Smooth muscle cell of the brain vasculature (primary cell): ENCODE results near the gene PARVB.

ENCODE experiments used
- DNase-seq: peaks from one replicate; pipeline ENCODE4 v3.0.0-alpha.2; 2012; ENCODE audit warnings: low read depth, low spot score

The PARVB gene

GRCh38 chr22:44133161-44133560, 109.1 kb downstream of the PARVB start:
- DNase-seq, result no peak

GRCh38 chr22:44133901-44134571, 109.9 kb downstream of the PARVB start:
- peak; percentile 80 for DNase-seq

- DNase-seq, result no peak
Observed at GRCh38 chr22:44136112-44136511, 112.0 kb downstream of the PARVB start.

GRCh38 chr22:44136786-44137185, 112.7 kb downstream of the PARVB start:
- DNase-seq, result no peak

GRCh38 chr22:44137415-44137814, 113.3 kb downstream of the PARVB start:
- no peak for DNase-seq

- DNase-seq, result no peak
Observed at GRCh38 chr22:44139773-44140172, 115.7 kb downstream of the PARVB start.

GRCh38 chr22:44142421-44143104, 118.5 kb downstream of the PARVB start:
- no peak for DNase-seq

- no peak for DNase-seq
Observed at GRCh38 chr22:44143105-44143474, 119.0 kb downstream of the PARVB start.

GRCh38 chr22:44143579-44143978, 119.5 kb downstream of the PARVB start:
- DNase-seq, result no peak

GRCh38 chr22:44144046-44144569, 120.0 kb downstream of the PARVB start:
- no peak for DNase-seq

- DNase-seq, result no peak
Observed at GRCh38 chr22:44145544-44145943, 121.4 kb downstream of the PARVB start.

- DNase-seq, result no peak
Observed at GRCh38 chr22:44146088-44146861, 122.2 kb downstream of the PARVB start.

- no peak for DNase-seq
Observed at GRCh38 chr22:44147008-44147645, 123.0 kb downstream of the PARVB start.

- DNase-seq, result no peak
Observed at GRCh38 chr22:44147821-44148574, 123.9 kb downstream of the PARVB start.

GRCh38 chr22:44151676-44152075, 127.6 kb downstream of the PARVB start:
- DNase-seq, result no peak

GRCh38 chr22:44153710-44154109, 129.6 kb downstream of the PARVB start:
- DNase-seq, result no peak

- no peak for DNase-seq
Observed at GRCh38 chr22:44154436-44154942, 130.4 kb downstream of the PARVB start.

GRCh38 chr22:44155115-44155514, 131.0 kb downstream of the PARVB start:
- DNase-seq, result no peak

GRCh38 chr22:44157916-44158618, 134.0 kb downstream of the PARVB start:
- DNase-seq, result no peak

GRCh38 chr22:44158816-44159215, 134.7 kb downstream of the PARVB start:
- no peak for DNase-seq
